HG03196 (cell line): ENCODE measurements around the gene SMG6.

Experiments
- ATAC-seq: cut with Tn5 transposase; IDR thresholded peaks from one replicate; pipeline ENCODE4 v1.9.1; 2021; ENCODE audit not compliant: unreplicated experiment

The SMG6 gene

DNA sequence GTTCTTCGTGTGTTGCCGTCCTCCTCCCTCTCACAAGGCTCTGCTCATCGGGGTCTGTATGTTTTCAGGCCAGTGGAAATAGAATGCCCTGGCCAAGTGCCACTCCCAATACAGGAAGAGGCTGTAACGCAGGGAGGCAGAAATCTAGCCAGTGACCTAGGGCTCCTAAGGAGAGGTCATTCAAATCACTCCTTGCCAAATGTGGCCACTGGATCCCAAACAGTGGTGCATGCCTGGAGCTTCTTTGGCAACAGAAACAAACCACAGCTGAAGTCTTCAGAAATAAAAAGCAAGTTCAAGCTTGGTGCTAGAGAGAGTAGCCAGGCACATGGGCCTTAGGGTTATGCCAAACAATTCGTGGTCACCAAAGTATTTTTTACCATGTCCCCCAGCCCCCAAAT lies 66.1 kb downstream of the SMG6 start:
- ATAC-seq, result no peak

DNA sequence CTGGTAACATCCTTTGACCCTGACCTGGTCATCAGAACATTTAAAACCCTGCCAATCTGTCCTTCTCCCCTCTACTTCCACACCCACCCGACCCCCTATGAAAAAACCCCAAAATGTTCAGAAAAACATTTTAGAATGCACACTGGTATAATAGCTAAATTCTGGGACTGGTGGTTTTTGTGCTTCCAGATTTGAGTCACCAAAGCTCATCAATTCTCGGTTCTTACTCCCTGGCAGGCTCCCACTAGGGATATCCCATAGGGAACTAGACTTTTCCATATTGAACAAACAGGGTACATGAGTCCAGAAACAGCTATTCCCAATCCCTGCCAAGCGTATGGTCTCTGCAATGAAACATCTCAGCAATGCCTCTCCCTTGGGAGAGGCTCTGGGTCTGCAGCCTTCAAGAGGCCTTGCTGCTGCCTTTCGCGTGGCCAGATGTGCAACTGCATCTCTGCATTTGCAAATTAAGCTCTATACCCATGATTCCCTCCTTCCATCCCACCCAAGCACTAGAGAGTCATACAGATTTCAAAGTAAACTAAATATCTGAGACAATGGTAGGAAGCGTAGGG lies 67.7 kb downstream of the SMG6 start:
- ATAC-seq, result no peak

GRCh38 chr17:2235265-2235664 lies 68.3 kb downstream of the SMG6 start:
- no peak for ATAC-seq

DNA sequence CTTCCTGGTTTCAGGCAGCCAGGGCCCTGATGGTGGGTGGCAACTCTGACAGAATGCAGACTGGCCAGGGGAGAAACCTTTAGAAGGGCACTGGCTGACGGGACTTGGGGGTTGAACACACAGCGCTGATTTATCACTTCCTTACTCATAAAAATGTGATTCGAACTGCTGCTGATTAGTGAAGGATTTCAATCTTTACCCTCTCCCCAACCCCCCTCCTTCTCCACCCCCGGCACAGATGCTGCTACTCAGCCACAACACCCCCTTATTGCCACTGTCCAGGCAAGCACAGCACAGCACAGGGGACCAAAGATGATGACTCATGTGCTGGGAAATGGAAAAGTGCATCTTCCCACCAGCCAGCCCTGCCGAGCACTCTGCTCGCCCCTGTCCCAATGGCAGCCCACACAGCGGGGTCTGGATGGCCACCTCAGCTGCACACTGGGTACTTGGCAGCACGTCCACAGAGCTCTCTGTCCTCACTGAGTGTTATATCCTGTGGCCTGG lies 70.1 kb downstream of the SMG6 start:
- no peak for ATAC-seq

- no peak for ATAC-seq
Measured at GRCh38 chr17:2232244-2232638, 71.3 kb downstream of the SMG6 start.

DNA sequence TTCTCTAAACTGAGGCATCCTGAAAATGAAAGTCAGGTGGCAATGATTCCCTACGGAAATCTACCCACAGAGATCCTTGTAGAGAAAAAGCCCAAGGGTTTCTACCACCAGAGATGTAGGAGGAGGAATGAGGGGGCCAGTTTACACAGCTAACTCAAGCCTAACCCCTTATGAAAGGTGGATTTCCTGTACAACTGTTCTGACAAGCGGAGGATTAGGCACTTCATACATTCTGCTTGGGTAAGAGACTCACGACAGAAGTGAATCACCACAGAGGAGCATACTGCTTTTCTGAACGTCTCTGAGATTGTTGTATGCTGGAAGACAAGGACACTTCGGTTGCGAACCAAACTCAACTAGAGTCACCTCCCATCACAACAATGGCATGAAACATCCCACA lies 72.7 kb downstream of the SMG6 start:
- no peak for ATAC-seq

DNA sequence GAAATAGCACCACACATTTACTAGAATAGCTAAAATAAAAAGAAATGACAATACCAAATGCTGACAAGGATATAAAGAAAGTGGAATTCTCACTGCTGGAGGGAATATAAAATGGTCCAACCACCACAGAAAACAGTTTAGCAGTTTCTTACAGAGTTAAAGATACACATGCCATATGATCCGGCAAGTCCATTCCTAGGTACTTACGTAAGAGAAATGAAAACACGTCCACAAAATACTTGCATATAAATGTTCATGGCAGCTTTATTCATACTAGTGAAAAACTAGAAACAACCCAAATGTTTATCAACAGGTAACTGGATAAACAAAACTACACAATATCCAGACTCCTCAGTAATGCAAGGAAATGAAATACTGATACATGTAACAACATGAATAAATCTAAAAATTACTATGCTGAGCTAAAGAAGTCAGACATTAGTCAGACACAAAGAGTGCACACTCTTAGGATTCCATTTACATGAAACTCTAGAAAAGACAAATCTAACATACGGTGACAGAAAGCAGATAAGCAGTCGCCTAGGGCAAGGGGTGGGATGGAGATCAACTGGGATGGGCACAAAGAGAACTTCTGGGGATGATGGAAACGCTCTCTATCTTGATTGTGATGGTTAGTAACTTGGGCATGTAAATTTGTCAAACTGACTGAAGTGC lies 76.4 kb downstream of the SMG6 start:
- no peak for ATAC-seq

GRCh38 chr17:2223617-2223927 lies 80.0 kb downstream of the SMG6 start:
- ATAC-seq, result no peak

DNA sequence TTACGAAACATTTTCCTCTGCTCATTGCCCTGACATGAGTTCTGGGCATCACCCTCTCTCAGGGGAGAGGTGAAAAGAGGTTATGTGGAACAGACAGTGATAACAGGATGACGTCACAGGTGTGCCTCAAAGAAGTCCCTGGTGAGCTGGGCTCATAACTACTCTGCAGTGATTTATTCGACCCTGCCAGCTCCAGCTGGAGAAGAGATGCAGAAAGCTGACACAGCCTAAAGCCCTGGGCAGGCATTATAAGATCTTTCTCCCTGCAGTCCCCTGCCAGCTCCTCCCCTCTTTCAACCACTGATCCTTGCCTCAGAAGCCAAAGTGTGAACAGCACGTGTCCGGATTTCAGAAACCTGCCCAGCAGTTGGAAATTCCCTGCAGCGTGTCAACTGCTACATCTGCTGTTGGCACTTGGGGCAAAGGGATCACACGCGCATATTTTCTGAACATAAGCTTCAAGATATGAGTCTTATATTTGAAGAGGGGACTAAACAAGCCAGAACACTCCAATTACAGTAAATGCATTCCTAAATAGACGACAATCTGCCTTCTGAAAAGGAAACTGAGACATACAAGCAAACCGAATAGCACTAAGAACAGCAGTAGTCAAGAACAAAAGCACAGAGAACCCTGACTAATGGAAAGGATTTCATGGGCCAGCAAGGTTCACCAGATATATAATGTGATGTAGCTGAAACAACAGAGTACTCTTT lies 80.5 kb downstream of the SMG6 start:
- ATAC-seq, result no peak

DNA sequence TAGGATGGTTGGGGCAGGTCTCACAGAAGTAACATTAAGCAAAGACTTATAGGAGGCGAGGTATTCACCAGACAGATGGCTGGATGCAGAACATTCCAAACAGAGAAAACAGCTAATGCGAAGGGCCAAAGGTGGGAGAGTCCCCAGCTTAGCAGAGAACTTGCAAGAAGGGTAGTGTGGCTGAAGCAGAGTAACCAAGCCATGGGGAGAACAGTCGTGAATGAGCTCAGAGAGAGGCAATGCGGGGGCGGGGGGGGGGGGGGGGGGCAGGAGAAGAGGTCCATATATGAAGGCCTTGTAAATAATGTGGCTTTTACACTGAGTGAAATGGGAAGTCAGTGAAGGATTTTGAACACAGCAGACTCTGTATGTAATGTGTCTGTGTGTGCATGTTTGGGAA lies 81.3 kb downstream of the SMG6 start:
- ATAC-seq, result no peak

DNA sequence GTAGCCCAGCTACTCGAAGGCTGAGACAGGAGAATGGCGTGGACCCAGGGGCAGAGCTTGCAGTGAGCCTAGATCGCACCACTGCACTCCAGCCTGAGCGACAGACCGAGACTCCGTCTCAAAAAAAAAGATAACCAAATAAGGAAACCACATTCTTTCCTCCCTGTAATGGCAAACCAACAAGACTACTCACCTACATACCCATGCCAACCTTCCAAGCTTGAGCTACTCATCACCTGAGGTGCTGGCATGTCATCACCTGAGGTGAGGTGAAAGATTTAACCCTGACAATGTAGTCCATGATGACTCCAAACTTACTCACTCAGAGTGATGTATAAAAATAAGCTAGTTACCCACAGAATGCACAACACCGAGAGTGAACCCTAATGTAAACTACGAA lies 85.2 kb downstream of the SMG6 start:
- no peak for ATAC-seq

- peak; percentile 82 for ATAC-seq
Measured at GRCh38 chr17:2215616-2216364, 87.8 kb downstream of the SMG6 start.

DNA sequence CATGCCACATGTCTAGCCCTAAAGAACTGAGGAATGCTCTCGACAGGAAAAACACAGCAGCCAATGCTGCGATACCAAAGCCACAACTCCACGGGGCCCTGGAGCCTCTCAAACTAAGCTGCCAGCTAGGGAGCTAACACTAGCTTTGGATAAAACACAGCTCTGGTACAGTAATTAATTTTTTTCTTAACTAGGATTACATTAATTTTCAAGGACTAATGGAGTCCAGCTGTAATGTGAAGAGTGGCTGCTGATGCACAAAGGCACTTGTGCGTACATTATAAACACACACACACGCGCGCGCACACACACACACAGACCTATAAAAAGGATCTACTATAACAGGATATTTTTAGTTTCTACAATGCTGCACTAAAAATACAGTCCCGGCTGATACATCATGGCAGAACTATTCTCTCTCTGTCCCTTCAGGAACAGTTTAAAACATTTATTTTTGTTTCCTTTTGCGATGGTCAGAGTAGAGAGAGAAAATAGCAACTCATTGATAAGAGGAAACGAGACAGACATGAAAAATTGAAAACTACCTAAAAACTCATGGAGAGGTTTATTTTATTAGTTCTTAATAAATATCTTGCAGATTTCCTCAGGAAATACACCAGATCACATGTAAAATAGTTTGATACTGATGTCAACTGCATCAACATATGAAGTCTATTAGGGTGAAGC lies 88.5 kb downstream of the SMG6 start:
- ATAC-seq, result no peak

GRCh38 chr17:2214047-2214928 lies 89.3 kb downstream of the SMG6 start:
- no peak for ATAC-seq

DNA sequence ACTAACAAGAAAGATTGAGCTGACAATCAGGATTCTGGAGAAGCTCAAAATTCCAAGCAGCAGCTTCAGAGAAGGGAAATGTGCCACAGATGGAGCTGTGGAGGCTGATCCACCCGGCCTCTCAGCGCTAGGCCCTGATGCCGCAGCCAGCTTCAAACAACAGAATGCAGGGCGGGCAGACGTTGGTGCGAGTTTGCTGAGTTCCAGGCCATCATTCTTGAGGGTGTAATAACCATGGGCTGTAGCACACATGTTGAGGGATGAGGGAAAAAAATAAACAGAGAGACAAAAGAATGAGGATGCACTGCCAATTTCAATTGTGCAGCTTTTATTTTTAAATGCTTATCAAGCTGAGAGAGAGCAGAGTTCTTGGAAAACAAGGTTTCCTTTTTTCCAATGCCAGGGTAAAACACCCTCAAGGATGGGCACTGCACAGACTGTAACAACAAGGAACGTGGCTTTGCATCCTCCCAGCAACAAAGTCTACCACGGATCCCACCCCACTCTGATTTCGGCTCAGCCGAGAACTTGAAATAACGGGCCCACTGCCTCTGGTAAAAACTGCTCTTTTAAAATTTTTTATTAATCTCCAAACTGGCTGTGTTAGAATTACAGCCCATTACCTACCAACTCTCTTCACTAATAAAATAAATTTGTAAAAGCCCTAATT lies 90.2 kb downstream of the SMG6 start:
- no peak for ATAC-seq

DNA sequence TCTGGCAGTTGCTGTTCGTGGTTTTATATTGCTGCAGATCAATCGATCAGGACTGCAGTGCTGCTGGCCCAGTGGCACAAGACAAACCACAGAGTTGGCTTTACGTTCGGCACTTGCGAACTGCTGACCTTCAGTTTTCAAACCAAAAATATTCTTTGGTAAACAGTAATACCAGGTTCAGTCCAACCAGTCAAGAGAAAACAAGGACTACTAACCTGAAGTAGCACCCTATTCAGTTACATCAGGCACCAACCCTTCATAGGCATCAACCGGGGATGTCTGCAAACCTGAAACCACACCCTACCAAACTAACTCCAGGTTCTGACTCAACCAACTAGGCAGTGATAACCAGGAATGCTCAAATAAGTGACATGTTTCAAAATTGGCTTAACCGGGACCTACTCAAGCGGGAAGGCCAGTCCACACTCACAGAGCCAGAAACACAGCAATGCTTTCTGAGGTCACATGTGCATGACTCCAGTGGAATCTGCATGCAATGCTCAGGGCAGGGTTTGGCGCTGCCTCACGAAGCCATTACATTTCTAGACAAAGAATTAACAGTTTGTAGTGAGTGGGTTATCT lies 91.1 kb downstream of the SMG6 start:
- ATAC-seq, result no peak

DNA sequence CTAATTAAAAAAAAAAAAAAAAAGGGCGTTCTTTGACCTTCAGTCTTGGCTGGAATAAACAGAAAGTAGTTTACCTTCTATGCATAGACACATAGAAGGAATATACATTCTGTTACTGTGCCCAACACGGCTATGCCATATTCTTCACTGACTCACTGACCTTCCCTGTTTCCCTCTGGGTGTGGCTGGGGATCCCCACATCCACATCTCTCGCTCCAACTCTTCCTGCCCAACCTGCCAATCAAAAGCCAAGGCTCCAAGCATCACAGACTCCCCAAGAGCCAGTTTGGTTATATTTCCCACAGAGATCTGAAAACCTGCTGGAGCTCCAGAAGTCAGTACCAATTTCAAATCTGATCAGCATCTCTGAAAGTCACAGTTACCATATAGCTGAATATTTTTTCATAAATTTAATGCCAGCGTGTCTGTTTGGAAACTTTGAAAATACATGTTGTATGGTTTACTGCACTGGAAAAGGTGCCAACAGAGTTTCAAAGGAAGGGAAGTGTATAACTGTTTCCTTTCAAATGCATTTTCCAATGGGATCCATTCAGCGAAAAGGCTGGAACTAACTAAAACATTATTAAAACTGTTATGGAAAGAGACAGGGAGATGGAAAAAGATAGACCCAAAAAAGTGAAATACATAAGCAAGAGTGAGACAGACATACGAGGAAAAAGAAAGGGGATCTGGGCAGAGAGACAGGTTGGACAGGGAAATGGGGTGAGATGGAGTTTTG lies 91.8 kb downstream of the SMG6 start:
- ATAC-seq, result no peak

GRCh38 chr17:2210726-2211125 lies 92.9 kb downstream of the SMG6 start:
- ATAC-seq, result no peak
